ENCODE data around the gene KAZN. TPM values are rescaled to one million over a fixed set of nuclear protein-coding genes. Genes with fewer than 3 reads are reported as not detected.

Gene KAZN
- total and polyA plus RNA-seq, 3 donors from 2014 or later = 12.1 to 14.6 (median 13.8) TPM

- 72 to 83% methylated on average over 12 to 25 of the region's 25 CpGs for WGBS, 2 donors
- intact Hi-C loops (cut with DNase I; ENCODE audit: low total_unique reads) = loop anchor here (10.0 kb wide), 2 partner anchors 150 to 180 kb away; no protein-coding TSS in a partner anchor
- H3K36me3 ChIP-seq (ENCODE audit: low read depth, missing control alignments) = no peaks in the 10 kb centered on the region
- no peaks in the 10 kb centered on the region for H3K9me3 ChIP-seq
- no peak overlapping the region for H3K27ac ChIP-seq
- TF ChIP-seq POLR2A (IDR thresholded peaks at IDR 0.05) (no peak), CTCF (IDR thresholded peaks at IDR 0.05) (no peak)
- H3K4me1 ChIP-seq = no peaks in the 10 kb centered on the region
- no peak overlapping the region for H3K4me3 ChIP-seq
- peak; percentile 34 for DNase-seq
- H3K27me3 ChIP-seq = no peaks in the 10 kb centered on the region
Measured at GRCh38 chr1:15124362-15125100, 526.0 kb downstream of the KAZN start.

- Histone ChIP-seq H3K27ac (no peak overlapping the region), H3K27me3 (no peaks in the 10 kb centered on the region), H3K4me3 (no peak overlapping the region), H3K9me3 (no peaks in the 10 kb centered on the region), H3K36me3 (ENCODE audit: low read depth, missing control alignments) (no peaks in the 10 kb centered on the region), H3K4me1 (no peaks in the 10 kb centered on the region)
- intact Hi-C loops (cut with DNase I; ENCODE audit: low total_unique reads) = loop anchor here (10.0 kb wide), 2 partner anchors 150 to 180 kb away; no protein-coding TSS in a partner anchor
- 87 to 90% methylated on average over 7 of the region's 7 CpGs for WGBS, 2 donors
- TF ChIP-seq POLR2A (IDR thresholded peaks at IDR 0.05) (no peak), CTCF (IDR thresholded peaks at IDR 0.05) (no peak)
- DNase-seq = no peak
Measured at GRCh38 chr1:15125101-15125745, 526.7 kb downstream of the KAZN start.

GRCh38 chr1:15128077-15128476 is 529.6 kb downstream of the KAZN start:
- no peaks in the 10 kb centered on the region for H3K9me3 ChIP-seq
- H3K36me3 ChIP-seq (ENCODE audit: low read depth, missing control alignments) = no peaks in the 10 kb centered on the region
- DNase-seq = no peak
- intact Hi-C loops (cut with DNase I; ENCODE audit: low total_unique reads) = loop anchor here (10.0 kb wide), 2 partner anchors 147 to 177 kb away; no protein-coding TSS in a partner anchor
- H3K4me1 ChIP-seq = no peaks in the 10 kb centered on the region
- H3K4me3 ChIP-seq = no peak overlapping the region
- TF ChIP-seq CTCF (IDR thresholded peaks at IDR 0.05) = no peak
- no peak for TF ChIP-seq POLR2A (IDR thresholded peaks at IDR 0.05)
- H3K27ac ChIP-seq = no peak overlapping the region
- no peaks in the 10 kb centered on the region for H3K27me3 ChIP-seq
- 86 to 90% methylated on average over 6 of the region's 6 CpGs for WGBS, 2 donors

GRCh38 chr1:15128520-15129313 is 530.2 kb downstream of the KAZN start:
- TF ChIP-seq CTCF (IDR thresholded peaks at IDR 0.05) (peak; percentile 82 to 87 (median 87)), POLR2A (IDR thresholded peaks at IDR 0.05) (no peak)
- Histone ChIP-seq H3K36me3 (ENCODE audit: low read depth, missing control alignments) (no peaks in the 10 kb centered on the region), H3K27me3 (no peaks in the 10 kb centered on the region), H3K9me3 (no peaks in the 10 kb centered on the region), H3K4me1 (no peaks in the 10 kb centered on the region), H3K4me3 (no peak overlapping the region), H3K27ac (no peak overlapping the region)
- WGBS, 2 donors = 58 to 70% methylated on average over 16 to 18 of the region's 18 CpGs
- peak; percentile 84 for DNase-seq
- intact Hi-C loops (cut with DNase I; ENCODE audit: low total_unique reads) = loop anchor here (10.0 kb wide), 2 partner anchors 146 to 176 kb away; no protein-coding TSS in a partner anchor

All from testis (tissue), 3 donors.